Skeletal muscle satellite cell (primary cell): Measurements from ENCODE around the gene METTL18.
"Not testable (repeated sequence)": the region's sequence is repeated elsewhere in the genome, so short reads cannot be mapped to it uniquely, and the experiment has no call there.

Experiments used
- H3K27me3 ChIP-seq: 2 replicates; pipeline ENCODE4 v1.7.0; 2013; ENCODE audit warnings: low read length; ENCODE audit not compliant: control insufficient read depth, insufficient read depth
- H3K36me3 ChIP-seq: 2 replicates; pipeline ENCODE4 v1.7.0; 2013; ENCODE audit warnings: mild to moderate bottlenecking, control low read depth, low read length; ENCODE audit not compliant: insufficient read depth
- H3K4me1 ChIP-seq: 2 replicates; pipeline ENCODE4 v1.7.0; 2013; ENCODE audit warnings: low read length; ENCODE audit not compliant: control insufficient read depth, insufficient read depth
- H3K4me2 ChIP-seq: 2 replicates; pipeline ENCODE4 v1.7.0; 2013; ENCODE audit warnings: mild to moderate bottlenecking, low read length
- H3K4me3 ChIP-seq: 2 replicates; pipeline ENCODE4 v1.7.0; 2013; ENCODE audit warnings: low read length
- H3K9ac ChIP-seq: 2 replicates; pipeline ENCODE4 v1.7.0; 2013; ENCODE audit warnings: mild to moderate bottlenecking, low read depth, low read length, moderate library complexity
- H3K9me3 ChIP-seq: replicated peaks from 2 replicates; pipeline ENCODE4 v1.7.0; 2013; ENCODE audit warnings: mild to moderate bottlenecking, control low read depth, low read length

METTL18 gene

GRCh38 chr1:169812131-169812530 is 17.4 kb upstream of the METTL18 start:
- H3K36me3 ChIP-seq: peaks cover 6% of the 10 kb centered on the region
- no peaks in the 10 kb centered on the region for H3K9me3 ChIP-seq
- no peaks in the 10 kb centered on the region for H3K27me3 ChIP-seq
- H3K9ac ChIP-seq: no peak overlapping the region
- no peak overlapping the region for H3K4me3 ChIP-seq
- no peak overlapping the region for H3K4me2 ChIP-seq
- H3K4me1 ChIP-seq: no peaks in the 10 kb centered on the region

- not testable (repeated sequence) for H3K9me3 ChIP-seq, H3K4me2 ChIP-seq, H3K9ac ChIP-seq, H3K4me3 ChIP-seq, H3K4me1 ChIP-seq, H3K27me3 ChIP-seq, H3K36me3 ChIP-seq
Observed at GRCh38 chr1:169811418-169812035, 16.8 kb upstream of the METTL18 start.

- H3K9me3 ChIP-seq: no peaks in the 10 kb centered on the region
- no peak overlapping the region for H3K4me2 ChIP-seq
- H3K4me1 ChIP-seq: no peaks in the 10 kb centered on the region
- no peak overlapping the region for H3K9ac ChIP-seq
- H3K4me3 ChIP-seq: no peak overlapping the region
- peaks cover 9% of the 10 kb centered on the region for H3K36me3 ChIP-seq
- no peaks in the 10 kb centered on the region for H3K27me3 ChIP-seq
Observed at GRCh38 chr1:169809370-169810095, 14.8 kb upstream of the METTL18 start.

GRCh38 chr1:169804941-169805340 is 10.2 kb upstream of the METTL18 start:
- Histone ChIP-seq H3K4me2 (no peak overlapping the region), H3K4me3 (no peak overlapping the region), H3K4me1 (no peaks in the 10 kb centered on the region), H3K9ac (no peak overlapping the region), H3K36me3 (peaks cover 14% of the 10 kb centered on the region), H3K27me3 (no peaks in the 10 kb centered on the region), H3K9me3 (no peaks in the 10 kb centered on the region)

GRCh38 chr1:169802888-169803287 is 8.2 kb upstream of the METTL18 start:
- no peaks in the 10 kb centered on the region for H3K27me3 ChIP-seq
- H3K9ac ChIP-seq: no peak overlapping the region
- H3K9me3 ChIP-seq: no peaks in the 10 kb centered on the region
- no peaks in the 10 kb centered on the region for H3K4me1 ChIP-seq
- H3K4me3 ChIP-seq: no peak overlapping the region
- H3K4me2 ChIP-seq: no peak overlapping the region
- H3K36me3 ChIP-seq: peaks cover 15% of the 10 kb centered on the region

- Histone ChIP-seq H3K9me3 (no peaks in the 10 kb centered on the region), H3K27me3 (no peaks in the 10 kb centered on the region), H3K4me3 (no peak overlapping the region), H3K9ac (no peak overlapping the region), H3K4me1 (peaks cover 16% of the 10 kb centered on the region), H3K4me2 (no peak overlapping the region), H3K36me3 (peaks cover 3% of the 10 kb centered on the region)
Observed at GRCh38 chr1:169797281-169797680, 2.6 kb upstream of the METTL18 start.

- peak overlapping the region; percentile 94 for H3K4me3 ChIP-seq
- H3K4me1 ChIP-seq: peaks cover 16% of the 10 kb centered on the region
- H3K4me2 ChIP-seq: peak overlapping the region; percentile 90
Observed at GRCh38 chr1:169796274-169796810, 1.6 kb upstream of the METTL18 start.

GRCh38 chr1:169795687-169796086 is 980 bp upstream of the METTL18 start:
- H3K4me3 ChIP-seq: peak overlapping the region; percentile 94
- no peaks in the 10 kb centered on the region for H3K27me3 ChIP-seq
- H3K9me3 ChIP-seq: no peaks in the 10 kb centered on the region
- H3K9ac ChIP-seq: peak overlapping the region; percentile 94
- peaks cover 16% of the 10 kb centered on the region for H3K4me1 ChIP-seq
- H3K36me3 ChIP-seq: peaks cover 3% of the 10 kb centered on the region
- peak overlapping the region; percentile 90 for H3K4me2 ChIP-seq

More at GRCh38 chr1:169796274-169796810, 1.6 kb upstream of the METTL18 start:
- Histone ChIP-seq H3K9ac (peak overlapping the region; percentile 94), H3K36me3 (peaks cover 3% of the 10 kb centered on the region), H3K27me3 (no peaks in the 10 kb centered on the region), H3K9me3 (no peaks in the 10 kb centered on the region)

GRCh38 chr1:169793730-169794129 is 977 bp downstream of the METTL18 start:
- Histone ChIP-seq H3K36me3 (no peaks in the 10 kb centered on the region), H3K4me1 (peaks cover 16% of the 10 kb centered on the region), H3K9me3 (no peaks in the 10 kb centered on the region), H3K27me3 (no peaks in the 10 kb centered on the region), H3K4me3 (peak overlapping the region; percentile 94), H3K9ac (peak overlapping the region; percentile 94), H3K4me2 (peak overlapping the region; percentile 90)

GRCh38 chr1:169788402-169788801 is 6.3 kb downstream of the METTL18 start:
- Histone ChIP-seq H3K4me2 (no peak overlapping the region), H3K36me3 (no peaks in the 10 kb centered on the region), H3K27me3 (peaks cover 27% of the 10 kb centered on the region), H3K9ac (no peak overlapping the region), H3K4me1 (no peaks in the 10 kb centered on the region), H3K9me3 (no peaks in the 10 kb centered on the region), H3K4me3 (no peak overlapping the region)

- Histone ChIP-seq H3K9ac (no peak overlapping the region), H3K9me3 (no peaks in the 10 kb centered on the region), H3K36me3 (no peaks in the 10 kb centered on the region), H3K4me3 (no peak overlapping the region), H3K4me1 (no peaks in the 10 kb centered on the region), H3K27me3 (peaks cover 30% of the 10 kb centered on the region), H3K4me2 (no peak overlapping the region)
Observed at GRCh38 chr1:169786974-169787373, 7.7 kb downstream of the METTL18 start.
